Measurements from ENCODE around the gene P2RX2.
A peak's percentile ranks its signal among the peaks of the same experiment; 100 is the strongest.

P2RX2 gene

DNA sequence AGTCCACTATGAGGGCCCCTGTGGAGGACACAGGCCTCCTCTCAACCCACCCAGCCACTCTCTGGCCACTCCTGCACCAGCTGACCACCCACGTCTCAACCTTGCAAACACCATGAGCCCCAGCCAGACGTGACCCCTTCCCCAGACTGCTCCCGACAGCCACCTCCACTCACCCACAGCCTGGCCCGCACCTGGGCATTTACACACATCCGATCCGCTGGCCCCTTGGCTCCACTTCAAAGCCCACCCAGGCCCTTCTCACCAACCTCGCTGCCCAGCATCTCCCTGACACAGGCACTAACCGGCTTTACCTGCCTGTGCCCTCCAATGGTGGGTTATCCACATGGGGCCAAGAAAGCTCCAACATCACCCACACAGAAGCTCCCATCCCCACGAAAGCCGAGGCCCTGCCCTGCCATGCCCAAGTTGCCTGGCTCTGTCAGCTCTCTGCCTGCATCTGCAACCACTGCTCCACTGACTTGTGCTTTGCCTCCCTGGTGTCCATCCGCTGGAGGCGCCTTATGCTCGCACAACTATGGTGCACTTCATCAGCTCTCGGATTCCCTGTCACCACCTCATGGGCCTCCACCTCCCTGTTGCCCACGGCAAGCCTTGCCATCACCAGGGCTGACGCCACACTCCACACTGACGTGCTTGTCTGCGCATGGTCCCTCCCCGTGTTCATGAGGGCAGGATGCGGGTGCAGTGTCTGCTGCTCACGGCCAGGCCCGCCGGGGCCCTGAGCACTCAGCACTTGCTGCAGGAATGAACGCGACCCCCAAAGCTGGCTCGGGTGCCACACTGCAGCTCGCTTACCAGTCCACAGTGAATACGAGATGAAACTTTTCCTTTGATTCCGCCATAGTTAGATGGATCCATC, 16.7 kb downstream of the P2RX2 start:
- DNase-seq, result no peak

DNA sequence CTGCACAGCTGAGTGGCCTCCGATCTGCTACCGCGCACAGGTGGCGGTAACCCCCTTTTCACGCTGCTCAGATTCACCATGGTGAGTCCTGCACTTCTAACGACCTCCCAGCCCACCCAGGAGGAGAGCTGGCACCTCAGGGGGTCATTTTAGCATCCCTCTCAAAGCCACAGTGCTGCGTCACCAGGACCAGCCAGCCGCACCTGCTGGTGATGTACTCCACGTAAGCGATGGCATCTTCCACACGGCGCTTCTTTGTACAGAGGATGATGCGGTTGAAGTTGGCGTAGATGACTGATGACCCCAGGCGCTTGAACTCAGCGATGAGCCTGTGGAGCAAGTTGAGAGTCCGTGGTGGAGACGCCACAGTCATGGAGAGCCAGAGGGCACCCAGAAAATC, 19.2 kb downstream of the P2RX2 start:
- no peak for DNase-seq

DNA sequence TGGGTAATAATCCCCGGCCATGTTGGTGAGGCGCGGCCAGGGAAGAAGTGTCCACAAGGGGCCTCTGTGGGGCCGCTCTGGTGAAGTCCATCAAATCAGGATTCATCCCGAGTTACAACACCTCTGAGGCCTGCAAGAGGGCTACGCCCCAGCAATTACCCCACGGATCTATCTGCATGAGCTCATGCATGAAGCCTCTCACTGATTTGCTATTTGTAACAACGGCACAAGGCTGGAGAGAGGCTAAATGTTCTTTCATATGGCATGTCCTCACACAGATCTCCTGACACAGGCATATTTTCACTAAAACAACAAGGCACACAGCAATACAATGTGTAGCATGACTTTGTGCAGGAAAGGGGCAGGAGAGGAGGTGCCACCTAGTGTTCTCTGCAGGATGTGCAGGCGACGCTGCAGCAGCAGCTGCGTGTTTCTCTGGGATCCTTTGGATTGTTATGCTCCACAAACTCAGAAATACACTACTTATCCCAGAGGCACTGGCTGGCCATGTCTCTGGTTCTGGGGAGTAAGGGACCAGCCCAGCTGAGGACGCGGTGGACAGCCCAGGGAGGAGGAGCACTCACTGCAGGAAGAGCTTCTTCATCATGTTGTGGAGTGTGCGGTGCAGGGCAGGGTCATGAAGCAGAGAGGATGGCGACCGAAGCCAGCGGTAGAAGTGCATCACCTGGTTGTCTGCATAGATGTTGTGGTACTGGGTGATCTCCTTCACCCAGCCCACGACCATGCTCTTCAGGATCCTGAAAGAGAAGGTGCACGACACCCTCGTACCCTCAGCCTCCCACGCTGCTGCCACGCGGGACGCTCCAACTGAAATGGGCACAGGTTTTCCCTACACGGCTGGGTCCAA, 20.2 kb downstream of the P2RX2 start:
- peak in 6 of 51 donors; percentile 4 to 28 (median 6) for DNase-seq

DNA sequence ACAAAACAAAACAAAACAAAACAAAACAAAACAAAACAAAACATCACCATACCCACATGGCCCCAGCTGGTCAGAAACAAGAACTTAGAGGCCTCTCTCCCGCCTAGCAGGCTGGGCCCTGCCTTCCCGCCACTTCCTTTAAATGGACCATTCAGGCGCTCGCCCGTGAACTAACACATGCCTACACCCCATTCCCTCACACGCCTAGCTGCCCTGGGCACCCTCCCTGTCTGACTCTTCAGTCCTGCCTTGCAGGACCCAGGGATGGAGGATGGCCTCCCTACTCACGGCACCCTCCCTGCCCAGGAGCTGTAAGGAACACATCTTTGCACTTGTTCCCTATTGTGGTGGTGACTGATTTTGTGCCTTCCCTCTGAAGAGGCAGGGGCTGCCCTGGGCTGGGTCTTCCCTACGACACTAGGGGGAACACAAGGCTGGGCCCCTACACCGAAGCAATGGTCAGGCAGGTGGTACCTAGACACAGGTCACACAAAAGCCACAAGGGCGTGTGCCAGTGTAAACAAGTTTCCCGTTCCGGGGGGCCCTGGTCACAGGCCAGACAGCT, 21.5 kb downstream of the P2RX2 start:
- no peak for DNase-seq

DNA sequence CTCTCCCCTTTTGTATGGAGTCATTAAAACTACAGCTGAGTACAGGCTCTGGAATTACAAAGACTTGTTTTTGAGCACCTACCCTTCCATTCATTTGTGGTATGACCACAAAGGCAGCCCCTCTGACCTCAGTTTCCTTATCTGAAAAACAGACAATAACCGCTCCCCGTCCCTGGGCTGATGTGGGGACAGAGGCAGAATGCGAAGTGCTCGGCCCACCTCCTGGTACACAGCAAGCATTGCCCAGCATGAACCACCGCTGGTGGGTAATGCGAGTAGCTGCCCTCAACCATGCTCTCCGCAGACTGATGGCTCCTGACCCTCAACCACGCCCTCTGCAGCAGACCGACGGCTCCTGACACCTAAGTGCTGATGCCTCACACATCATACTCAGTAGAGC, 22.4 kb downstream of the P2RX2 start:
- DNase-seq, result no peak

DNA sequence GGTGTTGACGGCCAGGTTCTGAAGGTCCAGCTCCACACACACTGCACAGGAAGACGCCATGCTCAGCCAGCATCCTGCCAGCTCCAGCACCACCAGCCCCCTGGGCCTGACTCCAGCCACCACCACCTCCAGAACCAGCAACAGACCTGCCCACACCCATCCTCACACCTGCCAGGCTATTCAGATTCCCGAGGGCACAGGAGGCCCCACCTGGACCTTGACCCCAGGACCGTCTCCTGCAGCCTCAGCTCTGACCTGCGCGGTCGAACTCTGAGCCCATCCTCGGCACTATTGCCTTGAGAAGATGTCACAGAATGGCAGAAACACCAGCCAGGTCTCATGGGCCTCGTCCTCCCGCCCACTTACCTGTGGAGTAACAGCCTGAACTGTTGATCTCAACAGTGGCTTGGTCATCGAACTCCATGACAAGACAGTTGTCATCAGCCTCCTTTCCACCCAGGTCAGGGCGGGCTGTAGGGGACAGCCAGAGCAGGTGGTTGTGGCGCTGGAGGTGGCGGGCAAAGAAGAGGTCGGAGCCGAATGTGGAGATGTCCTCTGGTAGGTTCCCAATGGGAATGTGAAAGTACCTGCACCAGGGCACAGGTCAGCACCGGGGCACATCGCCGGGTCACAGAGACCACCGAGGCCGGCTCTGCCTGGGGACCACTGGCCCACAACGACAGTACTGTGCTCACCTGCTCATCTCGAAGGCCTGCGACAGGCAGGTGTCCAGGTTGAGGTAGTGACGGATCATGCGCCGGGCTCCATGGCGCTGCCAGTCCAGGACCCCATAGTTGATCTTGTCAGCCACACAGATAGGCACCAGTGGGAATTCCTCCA, 23.5 kb downstream of the P2RX2 start:
- no peak for DNase-seq

DNA sequence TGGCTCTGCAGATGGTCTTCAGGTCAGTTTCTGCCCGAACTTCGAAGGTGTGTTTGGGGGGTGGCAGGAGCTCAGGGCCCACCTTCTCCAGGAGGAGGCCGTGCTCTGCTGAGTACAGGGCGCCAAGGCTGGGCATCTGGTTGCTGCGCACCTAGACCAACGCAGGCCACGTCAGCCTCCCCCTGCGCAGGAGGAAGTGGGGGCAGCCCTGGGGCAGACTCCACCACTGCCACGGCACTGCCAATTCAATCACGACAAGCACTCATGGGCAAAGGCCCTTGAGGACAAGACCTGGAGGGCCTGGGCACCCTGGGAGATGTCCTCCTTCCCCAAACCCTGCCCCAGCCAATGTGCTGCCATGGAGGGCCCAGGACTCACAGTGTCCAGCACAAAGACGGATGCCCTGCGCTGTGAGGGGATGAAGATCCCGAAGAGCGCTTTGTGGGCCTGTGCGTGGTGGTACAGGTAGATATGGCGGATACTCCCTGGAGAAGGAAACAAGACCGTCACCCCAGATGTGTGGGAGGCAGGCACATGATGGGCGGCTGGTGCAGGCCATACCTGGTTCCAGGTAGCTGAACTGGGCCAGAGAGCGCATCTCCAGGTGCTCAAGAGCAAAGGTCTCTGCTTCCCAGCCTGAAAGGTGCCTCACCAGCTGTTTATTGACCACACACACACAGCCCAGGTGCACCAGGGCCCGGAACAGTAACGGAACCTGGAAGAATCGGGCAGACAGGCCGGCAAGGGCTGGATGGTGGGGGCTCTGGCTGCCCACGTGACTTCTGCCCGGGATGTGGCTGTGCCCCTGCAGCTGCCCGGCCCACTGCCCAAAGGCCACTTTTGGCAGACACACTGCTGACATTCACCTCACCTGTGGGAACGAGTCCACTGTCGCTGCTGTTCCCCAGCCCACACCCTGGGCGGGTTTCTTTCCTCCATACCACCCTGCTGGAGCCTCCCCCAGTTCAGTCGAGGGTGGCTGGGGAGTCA, 24.6 kb downstream of the P2RX2 start:
- DNase-seq, result no peak

DNA sequence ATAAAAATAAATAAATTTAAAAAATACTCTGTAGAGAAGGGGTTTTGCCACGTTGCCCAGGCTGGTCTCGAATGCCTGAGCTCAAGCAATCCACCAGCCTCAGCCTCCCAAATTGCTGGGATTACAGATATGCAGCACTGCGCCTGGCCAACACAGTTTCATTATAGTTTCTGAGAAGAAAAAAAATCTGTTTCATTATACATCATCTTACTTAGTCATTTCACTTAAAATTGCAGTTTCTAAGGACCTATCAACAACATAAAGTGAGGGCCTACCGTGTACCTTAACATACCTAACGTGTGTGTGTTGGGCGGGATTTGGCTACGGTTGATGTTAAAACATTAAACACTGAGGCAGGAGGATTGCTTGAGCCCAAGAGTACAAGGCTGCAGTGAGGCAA, 28.3 kb downstream of the P2RX2 start:
- no peak for DNase-seq

DNA sequence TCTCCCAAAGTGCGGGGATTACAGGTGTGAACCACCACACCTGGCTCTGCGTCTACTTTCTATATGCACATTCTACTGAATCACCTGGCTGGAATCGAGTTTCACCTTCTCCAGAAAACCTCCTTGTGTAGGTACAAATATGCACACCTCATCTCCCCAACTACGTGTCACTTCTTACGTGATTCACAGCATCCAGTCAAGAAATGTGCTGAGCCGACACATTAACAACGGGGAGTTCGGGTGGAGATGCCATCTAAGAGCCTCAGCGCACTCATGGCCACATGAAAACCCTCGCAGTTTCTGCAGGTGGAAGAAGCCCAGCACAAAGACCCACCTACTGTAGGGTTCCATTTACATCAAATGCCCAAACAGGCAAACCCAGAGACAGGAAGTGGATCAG, 29.3 kb downstream of the P2RX2 start:
- DNase-seq, result no peak

DNA sequence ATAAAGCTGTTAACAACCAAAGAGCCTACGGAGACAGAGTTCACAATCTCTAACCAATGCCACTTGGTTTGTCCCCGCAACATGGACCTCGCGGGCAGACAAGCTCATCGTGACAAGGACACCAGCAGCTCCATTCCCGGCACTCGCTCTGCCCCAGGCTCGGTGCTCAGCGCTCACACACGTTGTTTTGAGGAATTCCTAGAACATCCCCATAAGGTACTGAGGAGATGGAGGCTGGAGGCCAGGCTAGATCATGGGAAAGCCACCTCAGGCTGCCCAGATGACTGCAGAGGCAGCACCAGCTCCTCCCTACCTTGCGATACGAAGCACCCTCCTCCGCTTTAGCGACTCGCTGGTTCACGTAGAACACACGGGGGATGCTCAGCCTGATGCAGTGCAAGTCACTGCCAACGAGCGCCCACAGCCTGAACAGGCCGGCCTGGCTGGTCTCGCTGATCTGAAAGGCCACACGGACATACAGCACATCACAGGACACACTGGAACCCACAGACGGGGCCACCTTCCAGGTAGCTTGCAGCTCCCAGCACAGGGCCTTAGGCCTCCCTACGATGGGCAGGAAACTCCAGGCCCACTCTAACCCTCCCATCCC, 30.1 kb downstream of the P2RX2 start:
- DNase-seq, result no peak

DNA sequence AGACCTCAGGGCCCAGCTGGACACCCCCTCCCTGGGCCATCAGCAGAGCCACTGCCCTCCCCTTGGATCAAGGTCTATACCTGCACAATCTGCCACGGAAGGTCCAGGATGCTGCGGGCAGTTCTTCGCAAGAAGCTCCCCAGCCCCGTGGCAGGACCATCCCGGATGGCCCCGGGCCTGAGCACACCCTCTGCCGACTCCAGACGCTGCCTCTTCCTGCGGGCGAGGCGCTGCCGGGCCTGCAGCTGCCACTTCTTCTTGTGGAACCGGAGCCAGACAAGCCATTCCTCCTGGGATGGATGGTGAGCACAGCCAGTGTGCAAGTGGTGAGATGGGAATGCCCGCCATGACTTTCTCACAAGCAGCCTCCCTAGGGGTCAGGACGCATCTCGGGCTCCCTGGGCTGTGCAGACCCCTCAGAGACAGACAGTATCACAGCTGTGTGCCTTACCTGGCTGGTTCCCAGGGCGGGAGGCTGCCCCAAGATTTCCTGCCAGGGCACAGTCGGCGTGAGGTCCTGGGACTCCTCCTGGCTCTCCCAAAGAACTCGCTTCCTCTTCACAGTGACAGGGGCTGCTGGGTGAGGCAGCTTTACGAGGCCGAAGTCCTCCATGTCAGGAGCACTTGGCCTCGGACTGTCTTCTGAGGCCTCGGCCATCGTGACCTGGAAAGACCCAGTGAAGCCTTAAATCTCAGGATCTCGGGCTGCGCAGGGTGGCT, 30.8 kb downstream of the P2RX2 start:
- no peak for DNase-seq

DNA sequence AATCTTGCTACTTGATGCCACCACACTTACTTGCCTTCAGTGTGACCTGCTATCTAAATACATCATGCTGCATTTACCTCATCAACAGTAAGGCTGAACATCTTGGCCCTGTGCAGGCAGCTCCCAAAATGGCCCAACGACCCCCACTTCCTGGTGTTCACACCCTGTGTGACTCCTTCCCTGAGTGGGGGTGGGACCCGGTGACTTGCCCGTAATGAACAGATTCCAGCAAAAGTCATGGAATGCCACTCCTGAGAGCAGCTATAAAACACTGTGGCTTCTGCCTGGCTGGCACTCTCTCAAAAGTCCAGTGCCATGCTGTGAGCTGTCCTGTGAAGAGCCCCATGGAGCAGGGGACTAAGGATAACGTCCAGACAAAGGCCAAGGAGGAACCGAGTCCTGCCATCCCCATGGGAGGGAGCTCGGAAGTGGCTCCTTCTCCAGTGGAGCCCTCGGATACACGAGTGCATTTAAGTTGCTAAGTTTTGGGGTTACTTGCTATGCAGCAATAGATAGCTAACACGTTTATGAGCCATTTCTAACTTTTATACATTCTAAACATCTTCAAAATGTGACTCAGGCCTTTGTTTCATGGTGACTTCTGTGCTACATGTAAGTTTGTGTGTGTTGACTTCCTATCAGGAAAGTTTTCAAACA, 33.0 kb downstream of the P2RX2 start:
- DNase-seq, result no peak

DNA sequence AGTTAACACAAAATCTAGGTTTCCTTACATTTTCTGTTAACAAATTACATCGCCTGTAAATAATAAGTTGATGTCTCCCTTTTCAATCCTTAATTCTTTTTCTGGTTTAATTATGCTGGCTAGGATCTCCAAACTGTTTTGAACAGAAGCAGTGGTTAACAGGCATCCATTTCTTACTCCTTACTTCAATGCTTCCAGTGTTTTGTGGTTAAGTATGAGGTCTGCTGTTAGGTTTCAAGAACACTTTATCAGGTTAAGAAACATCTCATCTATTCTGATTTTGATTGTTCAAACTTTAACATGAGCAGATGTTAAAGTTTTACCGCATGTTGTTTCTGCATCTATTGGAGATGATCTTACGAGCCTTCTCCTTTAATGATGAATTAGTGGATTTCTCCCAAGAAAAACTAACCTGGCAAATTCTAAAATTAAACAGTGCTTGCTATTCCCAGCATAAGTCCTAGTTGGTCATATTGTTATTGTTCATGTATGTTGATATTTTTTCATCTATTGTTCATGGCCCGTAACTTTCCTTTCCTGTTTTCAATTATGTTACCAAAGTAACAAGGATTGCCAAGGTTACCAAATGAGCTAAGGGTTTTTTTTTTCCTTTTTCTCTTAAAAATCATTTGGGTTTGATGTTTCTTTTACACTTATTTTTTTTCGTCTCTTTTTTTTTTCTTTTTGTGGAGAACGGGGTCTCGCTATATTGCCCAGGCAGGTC, 35.2 kb downstream of the P2RX2 start:
- no peak for DNase-seq

DNA sequence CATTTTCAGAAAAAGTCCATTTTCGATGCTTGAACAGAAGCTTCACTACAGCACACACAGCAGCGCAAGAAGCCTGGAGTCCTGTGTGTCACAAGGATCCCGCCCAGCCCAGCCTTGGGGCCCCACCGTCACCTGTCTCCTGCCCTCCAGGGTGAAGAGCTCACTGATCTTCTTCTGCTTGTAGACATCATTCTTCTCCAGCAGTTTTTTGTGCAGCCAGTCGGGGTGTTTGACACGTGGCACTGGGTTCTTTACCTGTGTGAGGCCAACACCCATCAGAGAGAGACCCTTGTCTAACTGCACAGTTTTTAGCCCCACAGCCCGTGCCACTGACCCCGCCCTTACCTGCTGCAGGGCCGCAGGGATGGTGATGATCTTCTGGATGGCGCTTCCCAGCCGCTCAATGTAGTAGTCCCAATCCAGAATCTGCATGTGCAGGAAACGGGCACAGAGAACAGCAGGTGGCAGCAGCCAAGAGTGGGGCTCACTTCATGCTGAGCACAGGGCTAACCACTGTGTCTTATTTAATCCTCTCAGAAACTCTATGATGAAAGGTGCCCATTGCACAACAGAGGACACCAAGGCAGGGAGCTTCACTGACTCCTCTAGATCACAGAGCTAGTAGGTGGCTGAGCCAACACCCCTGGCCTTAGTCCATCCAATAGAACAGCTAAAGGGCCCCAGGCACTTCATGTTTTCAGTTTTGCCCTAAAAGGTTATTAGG, 38.6 kb downstream of the P2RX2 start:
- DNase-seq, result no peak

DNA sequence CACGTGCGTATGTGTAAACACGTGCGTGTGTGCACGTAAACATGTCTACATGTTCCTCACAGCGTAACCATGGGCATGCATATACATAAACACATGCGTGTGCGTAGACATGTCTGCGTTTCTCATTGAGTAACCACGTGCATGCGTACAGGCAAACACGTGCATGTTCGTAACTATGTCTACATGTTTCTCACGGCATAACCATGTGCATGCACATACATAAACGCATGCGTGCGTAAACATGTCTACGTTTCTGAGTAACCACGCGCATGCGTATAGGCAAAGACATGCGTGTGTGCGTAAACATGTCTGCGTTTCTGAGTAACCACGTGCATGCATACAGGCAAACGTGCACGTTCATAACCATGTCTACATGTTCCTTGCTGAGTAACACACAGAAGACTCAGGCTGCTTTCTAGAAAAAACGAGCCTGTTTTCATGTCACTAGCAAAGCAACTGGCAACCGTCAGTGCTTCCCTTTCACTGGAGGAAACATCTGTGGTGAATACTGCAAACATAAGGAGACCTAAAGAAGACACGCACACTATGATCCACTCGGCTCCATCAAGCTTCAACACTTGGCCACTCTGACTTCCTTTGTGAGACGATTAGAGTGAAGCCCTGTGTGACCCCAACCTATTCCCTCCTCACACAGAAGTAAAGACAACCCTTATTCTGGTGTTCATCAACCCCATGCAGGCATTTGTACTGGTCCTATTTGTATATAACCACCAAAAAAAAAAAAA, 39.7 kb downstream of the P2RX2 start:
- DNase-seq, result no peak

DNA sequence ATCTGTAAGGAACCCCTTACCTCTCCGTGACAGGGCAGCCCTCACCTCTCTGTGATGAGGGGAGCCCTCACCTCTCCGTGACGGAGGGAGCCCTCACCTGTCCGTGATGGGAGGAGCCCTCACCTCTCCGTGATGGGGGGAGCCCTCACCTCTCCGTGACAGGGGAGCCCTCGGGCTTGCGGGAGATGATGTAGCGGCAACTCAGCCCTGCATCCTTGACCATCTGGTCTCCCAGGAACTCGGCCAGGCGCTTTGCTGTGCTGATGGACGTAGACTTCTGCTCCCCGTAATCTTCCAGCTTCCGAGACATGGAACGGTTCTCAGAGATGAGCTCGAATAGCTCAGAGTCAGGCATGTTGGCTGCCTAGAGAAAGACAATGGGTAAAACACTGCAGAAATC, 40.6 kb downstream of the P2RX2 start:
- no peak for DNase-seq
